ENCODE results near the gene FBXL2.
"Not testable (repeated sequence)": the region's sequence is repeated elsewhere in the genome, so short reads cannot be mapped to it uniquely, and the experiment has no call there.

The FBXL2 gene

DNA sequence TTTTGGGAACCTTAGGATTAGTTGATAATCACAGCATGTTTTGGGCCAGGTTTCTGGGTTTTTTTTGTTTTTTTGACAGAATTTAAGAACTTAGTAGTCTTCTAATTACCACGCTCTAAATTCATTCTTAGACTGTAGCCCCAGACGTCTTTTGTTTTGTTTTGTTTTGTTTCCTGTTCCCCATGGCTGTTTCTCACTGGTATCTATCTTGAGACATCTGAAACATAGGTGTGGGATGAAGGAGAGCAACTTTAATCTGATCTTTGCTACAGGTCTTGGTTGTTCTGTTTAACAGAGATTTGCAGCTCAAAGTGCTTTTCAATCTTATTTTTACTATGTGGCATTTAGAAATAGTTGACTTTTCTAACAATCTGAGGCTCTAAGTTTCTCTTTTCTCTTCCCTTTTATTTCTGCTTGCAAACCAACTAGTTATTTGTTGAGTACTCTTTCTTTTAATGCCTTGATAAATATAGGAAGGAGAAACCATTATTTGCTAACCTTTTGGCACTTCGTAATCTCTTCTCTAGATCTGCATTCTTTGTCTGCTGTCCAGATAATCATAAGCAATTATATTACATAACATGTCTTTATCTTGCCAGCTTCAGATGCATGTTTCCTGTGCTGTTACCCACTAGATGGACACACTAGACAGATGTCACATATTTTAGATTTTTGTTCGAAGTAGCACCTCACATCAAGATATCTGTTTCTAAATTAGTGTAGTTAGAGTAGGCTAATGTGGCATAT is 40.9 kb downstream of the FBXL2 start:
- H3K27me3 ChIP-seq, result no peaks in the 10 kb centered on the region
- H3K9me3 ChIP-seq, result no peaks in the 10 kb centered on the region
- no peaks in the 10 kb centered on the region for H3K36me3 ChIP-seq
- no peak for TF ChIP-seq CTCF (IDR thresholded peaks at IDR 0.05; ENCODE audit: low read depth, low read length)
- H3K4me1 ChIP-seq, result no peaks in the 10 kb centered on the region
- no peak overlapping the region for H3K4me3 ChIP-seq (ENCODE audit: low read depth, low read length)
- DNase-seq, result no peak

DNA sequence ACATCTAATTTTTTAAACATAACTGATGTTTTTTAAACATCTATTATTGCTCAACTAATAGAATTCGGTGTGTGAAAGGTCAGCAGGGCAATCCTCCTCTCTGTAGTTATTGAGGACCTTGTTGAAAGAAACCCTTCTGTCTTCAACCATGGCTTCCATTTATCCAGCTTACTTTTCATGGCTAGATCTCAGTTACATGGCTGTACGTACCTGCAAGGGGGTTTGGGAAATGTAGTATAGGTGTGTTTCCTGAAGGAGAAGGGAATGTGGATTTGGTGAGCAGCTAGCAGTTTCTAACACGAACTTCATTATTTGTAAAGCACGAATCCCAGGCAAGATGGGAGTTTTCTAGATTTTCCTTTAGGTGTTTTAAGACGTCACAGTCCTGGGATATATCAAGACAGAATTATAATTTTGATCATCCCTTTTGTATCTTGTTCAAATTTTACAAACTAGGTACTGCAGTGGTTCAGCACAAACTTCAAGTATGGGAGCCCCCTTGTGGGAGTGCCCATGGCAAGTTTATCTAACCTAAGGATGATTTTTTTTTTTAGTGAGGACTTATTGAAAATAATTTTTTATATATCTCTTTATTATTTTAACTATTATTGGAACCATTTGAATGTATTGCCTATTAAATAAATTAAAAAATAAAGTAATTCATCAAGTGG is 41.6 kb downstream of the FBXL2 start:
- peak; percentile 14; the same call in 1 of the 2 replicates for TF ChIP-seq CTCF (IDR thresholded peaks at IDR 0.05; ENCODE audit: low read depth, low read length)
- H3K4me3 ChIP-seq (ENCODE audit: low read depth, low read length), result no peak overlapping the region
- H3K27me3 ChIP-seq, result no peaks in the 10 kb centered on the region
- no peaks in the 10 kb centered on the region for H3K9me3 ChIP-seq
- no peaks in the 10 kb centered on the region for H3K4me1 ChIP-seq
- DNase-seq, result no peak
- no peaks in the 10 kb centered on the region for H3K36me3 ChIP-seq

DNA sequence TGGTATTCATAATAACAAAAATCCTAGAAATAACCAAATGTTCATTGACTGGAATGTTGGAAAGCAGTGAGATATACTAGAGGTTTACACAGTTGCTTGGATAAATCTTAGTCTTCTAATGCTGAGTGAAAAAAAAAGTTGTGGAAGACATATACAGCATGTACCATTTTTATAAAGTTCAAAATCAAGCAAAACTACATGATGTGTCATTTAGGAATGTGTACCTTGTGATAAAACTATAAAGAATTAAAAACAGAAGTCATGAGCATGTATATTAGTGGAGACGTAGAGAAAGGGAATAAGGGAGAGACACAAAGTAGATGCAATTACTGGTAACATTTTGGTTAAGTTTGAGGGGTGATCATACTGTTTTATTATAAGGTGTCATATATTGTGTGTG is 45.2 kb downstream of the FBXL2 start:
- no peak for DNase-seq

DNA sequence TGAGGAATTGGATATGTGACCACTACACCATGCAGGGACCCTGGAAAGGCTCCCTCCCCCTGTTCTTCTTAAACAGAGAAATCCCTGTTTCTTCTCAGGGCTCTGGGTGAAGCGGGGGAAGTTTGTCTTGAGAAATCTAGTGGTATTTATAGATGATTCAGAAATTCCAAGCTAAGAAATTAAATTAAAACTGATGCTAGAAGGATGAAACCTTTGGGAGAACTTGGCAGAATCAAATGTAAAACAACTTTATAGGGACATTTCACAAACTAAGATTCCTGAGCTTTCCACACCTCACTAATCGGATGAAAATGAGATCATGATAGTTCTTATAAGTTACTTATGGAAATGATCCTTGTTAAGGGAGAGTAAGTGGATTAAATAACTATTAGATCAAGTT is 54.2 kb downstream of the FBXL2 start:
- Histone ChIP-seq H3K9me3 (no peaks in the 10 kb centered on the region), H3K36me3 (no peaks in the 10 kb centered on the region), H3K4me1 (no peaks in the 10 kb centered on the region), H3K4me3 (ENCODE audit: low read depth, low read length) (no peak overlapping the region), H3K27me3 (no peaks in the 10 kb centered on the region)
- TF ChIP-seq CTCF (IDR thresholded peaks at IDR 0.05; ENCODE audit: low read depth, low read length), result no peak
- DNase-seq, result no peak

More for the DNA sequence above, 45.2 kb downstream of the FBXL2 start:
- Histone ChIP-seq H3K27me3 (no peaks in the 10 kb centered on the region), H3K4me1 (no peaks in the 10 kb centered on the region), H3K4me3 (ENCODE audit: low read depth, low read length) (no peak overlapping the region), H3K9me3 (no peaks in the 10 kb centered on the region), H3K36me3 (no peaks in the 10 kb centered on the region)
- no peak for TF ChIP-seq CTCF (IDR thresholded peaks at IDR 0.05; ENCODE audit: low read depth, low read length)

DNA sequence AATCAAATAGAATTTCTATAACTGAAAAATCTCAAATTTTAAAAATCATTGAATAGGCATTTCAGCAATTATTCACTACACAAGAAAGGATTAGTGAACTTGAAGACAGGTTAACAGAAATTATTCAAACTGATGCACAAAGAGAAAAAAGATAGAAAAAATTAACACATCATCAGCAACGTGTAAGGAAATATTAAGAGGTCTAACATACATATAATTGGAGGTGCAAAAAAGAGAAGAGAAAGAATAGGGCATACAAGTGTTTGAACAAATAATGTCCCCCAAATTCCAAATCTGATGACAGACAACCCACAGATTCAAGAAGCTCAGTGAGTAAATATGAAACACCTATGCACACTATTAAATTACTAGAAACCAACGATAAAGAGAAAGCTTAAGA is 57.1 kb downstream of the FBXL2 start:
- Histone ChIP-seq H3K27me3 (no peaks in the 10 kb centered on the region), H3K36me3 (no peaks in the 10 kb centered on the region), H3K9me3 (no peaks in the 10 kb centered on the region), H3K4me1 (no peaks in the 10 kb centered on the region), H3K4me3 (ENCODE audit: low read depth, low read length) (no peak overlapping the region)
- no peak for DNase-seq
- no peak for TF ChIP-seq CTCF (IDR thresholded peaks at IDR 0.05; ENCODE audit: low read depth, low read length)

DNA sequence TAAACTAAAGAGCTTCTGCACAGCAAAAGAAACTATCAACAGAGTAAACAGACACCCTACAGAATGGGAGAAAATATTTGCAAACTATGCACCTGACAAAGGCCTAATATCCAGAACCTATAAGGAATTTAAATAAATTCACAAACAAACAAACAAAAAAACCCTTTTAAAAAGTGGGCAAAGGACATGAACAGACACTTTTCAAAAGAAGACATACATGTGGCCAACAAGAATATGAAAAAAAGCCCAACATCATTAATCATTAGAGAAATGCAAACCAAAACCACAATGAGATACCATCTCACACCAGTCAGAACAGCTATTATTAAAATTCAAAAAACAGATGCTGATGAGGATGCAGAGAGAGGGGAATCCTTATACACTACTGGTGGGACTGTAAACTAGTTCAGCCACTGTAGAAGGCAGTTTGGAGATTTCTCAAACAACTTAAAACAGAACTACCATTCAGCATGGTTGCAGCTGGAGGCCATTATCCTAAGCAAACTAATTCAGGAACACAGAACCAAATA is 61.8 kb downstream of the FBXL2 start:
- H3K36me3 ChIP-seq; H3K4me3 ChIP-seq (ENCODE audit: low read depth, low read length); H3K27me3 ChIP-seq; H3K9me3 ChIP-seq; H3K4me1 ChIP-seq; DNase-seq: not testable (repeated sequence)
